Renal cortex interstitium (tissue), 11 donors: ENCODE data around the gene FAF1. TPM values are rescaled to one million over a fixed set of nuclear protein-coding genes. Genes with fewer than 3 reads are reported as not detected.
A peak's percentile ranks its signal among the peaks of the same experiment; 100 is the strongest.

Experiments used
- DNase-seq, 11 donors: peaks; one replicate each; pipeline ENCODE4 v3.0.0-alpha.2; 2013; ENCODE audit warnings: low read depth in 9 of 11, low spot score in 4 of 11; ENCODE audit errors: extremely low read depth in 1 of 11
- polyA plus RNA-seq, 3 donors: library from polyadenylated mRNA; unstranded; fragments of 120-200 nt; gene quantifications; one replicate each; pipeline ENCODE4 v1.2.1, GENCODE V29; 2013; ENCODE audit not compliant: insufficient read length in 3 of 3

The FAF1 gene
- polyA plus RNA-seq, 3 donors: 52.6 to 71.8 (median 65.6) TPM

- DNase-seq: no peak
Measured at GRCh38 chr1:50450861-50451653, 509.0 kb downstream of the FAF1 start.

DNA sequence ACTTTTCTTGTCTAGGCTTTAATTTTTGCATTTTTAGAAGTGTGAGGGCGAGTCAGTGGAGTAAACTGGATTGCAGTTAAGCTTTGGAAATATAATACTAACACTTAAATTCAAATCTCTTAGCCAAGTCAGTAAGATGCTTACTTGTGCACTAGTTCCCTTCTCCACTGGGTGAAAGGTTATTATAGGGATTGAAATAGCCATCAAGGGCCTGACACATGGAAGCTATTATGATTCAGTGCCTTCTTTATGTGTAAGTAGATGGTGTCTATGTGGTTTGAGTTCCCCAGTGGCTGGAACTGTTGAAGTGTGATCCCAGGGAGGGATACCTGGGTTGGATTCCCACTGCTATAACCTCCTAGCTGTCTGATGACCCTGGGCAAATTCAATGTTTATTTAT is 512.1 kb downstream of the FAF1 start:
- no peak for DNase-seq

GRCh38 chr1:50441183-50441582 is 518.9 kb downstream of the FAF1 start:
- DNase-seq: no peak

DNA sequence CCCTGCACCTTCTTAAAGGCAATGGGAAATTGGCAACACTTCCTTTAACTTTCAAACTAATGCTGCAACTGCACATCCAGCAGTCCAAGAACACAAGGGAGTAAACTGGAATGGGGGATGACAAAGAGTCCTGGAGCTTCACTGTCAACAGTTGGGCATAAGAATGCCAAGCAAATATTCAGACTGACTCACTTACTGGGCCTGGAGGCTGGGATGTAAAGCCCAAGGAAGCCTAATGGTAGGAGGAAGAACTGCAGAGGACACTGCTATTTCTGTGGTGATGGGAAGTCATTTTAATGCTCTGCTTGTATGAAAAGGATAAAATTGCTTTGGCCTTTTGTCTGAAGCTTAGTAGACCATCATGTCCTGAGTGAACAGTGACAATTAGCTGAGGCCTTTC is 521.1 kb downstream of the FAF1 start:
- DNase-seq: no peak

DNA sequence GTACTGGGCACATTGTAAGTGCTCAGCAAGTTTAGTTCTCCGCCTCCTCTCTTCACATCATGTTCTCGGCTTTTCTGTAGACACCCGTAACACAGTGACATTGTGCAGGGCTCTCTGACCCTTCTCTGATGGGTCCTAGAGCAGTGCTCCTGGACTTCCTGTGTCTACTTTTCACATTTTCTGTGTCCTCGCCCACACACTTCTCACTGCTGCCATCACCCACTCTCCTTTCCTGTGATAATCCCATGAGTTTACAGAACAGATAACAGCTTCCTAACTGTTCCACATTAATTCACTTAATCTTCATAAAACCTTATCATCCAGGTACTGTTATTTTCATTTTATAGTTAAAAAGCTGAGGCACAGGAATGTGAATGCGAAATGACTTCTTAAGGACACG is 523.6 kb downstream of the FAF1 start:
- DNase-seq: no peak

DNA sequence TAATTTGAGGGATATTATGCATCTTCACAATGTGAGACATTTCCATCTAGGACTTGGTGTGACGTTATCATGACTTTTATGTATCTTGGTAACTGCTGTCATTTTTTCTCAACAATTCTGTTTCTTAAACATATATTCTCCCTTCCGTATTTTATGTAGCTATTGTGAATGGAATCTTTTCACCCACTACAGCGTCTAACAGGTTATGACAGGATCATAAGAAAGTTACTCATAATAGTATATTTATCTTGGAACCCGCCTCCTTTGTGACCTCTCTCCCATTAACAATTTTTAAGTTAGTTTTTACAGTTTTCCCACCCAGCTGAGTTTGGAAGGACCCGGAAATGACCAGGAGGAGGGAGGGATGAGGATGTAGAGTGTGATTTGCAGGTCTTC is 530.1 kb downstream of the FAF1 start:
- DNase-seq: no peak

DNA sequence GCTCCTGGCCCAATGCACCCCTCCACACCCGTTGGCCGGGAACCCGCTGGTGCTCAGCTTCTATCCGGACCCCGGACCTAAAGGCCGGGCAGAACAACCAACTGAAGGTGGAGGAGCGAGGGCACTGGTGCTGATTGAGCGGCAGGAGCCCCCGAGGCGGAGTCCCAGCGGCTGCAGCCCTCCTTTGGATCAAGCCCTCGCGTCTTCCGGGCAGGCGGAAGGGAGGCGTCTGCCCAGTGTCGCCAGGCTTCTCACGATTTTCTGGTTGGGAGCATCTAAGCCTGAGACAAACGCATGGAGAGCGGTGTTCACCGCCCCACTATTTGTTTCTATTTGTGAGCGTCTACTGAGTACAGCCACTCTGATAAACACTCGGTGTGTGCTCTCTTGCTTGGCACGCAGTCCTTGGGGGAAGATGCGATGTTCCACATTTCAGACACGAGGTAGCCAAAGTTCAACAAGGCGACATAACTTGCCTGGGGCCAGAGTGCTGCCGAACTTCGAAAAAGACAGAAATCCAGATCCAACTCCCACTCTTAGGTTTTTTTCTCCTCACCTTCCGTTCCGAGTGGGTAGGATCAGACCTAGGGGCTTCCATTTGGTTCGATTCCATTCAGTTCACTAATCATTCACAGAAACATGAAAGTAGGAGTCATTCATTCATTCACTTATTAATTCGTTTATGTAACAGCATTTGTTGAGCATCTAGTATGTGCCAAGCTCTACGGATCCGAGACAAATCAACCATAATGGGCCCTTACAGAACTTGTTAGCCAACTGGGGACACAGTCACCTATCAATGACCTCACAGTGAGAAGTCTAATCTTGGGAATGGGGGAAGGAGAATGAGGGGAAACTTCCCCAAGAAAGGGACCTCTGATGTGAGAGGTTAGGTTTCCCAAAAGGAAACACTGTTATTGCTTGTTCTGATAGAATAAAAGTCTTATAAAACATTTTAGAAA is 532.0 kb downstream of the FAF1 start:
- DNase-seq: no peak

DNA sequence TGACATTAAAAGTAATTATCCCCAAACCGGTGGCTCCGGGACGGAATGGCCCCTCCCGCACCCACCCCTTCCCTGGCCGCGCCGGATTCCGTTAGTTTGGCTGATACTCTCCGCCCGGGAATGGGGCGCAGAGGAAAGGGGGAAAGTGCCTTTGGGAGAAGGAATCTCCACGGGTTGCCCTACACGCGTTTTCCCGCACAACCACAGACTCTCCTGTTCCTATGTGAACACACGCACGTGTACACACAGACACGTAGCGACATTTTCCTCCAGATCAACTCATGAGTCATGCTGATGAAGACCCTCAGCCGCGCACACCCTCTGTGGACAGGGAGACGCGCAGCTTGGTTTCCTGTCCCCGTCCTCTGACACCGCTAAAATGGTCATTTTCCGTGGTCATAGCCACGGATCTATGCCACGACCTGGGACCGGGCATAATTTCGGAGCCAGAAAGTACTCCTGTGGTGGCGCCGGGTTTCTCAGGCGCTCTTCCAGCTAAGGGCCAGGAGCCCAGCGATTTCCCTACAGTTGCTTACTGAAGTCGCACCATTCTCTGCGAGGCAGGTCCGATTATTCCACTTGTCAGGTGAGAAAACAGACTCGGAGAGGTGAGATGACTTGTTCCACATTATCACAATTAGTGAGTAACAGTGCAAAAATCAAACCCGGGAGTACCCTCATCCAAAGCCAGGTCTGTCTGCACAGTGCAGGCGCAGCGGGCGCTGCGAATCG is 532.8 kb downstream of the FAF1 start:
- DNase-seq: no peak

DNA sequence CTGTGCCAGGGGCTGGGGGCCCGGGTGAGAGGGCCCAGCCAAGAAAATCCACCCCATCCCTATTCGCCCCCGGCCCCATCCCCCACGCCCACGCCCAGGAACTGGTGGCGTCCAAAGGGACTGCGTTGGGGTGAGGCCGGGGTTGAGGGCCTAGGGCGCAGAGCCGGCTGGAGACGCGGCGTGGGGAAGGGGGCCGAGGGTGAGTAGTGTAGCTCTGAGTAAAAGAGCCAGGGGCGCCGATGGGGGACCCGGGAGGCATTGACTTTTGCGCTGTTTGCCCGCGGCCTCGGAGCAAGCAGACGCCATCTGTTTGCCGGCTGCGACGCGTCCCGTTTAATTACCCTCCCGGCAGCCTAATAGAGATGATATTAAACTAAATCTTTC is 533.4 kb downstream of the FAF1 start:
- DNase-seq: no peak

- no peak for DNase-seq
Measured at GRCh38 chr1:50426108-50426700, 533.9 kb downstream of the FAF1 start.

- no peak for DNase-seq
Measured at GRCh38 chr1:50425376-50426107, 534.5 kb downstream of the FAF1 start.

GRCh38 chr1:50424884-50425375 is 535.1 kb downstream of the FAF1 start:
- DNase-seq: no peak

GRCh38 chr1:50424045-50424883 is 535.8 kb downstream of the FAF1 start:
- no peak for DNase-seq

DNA sequence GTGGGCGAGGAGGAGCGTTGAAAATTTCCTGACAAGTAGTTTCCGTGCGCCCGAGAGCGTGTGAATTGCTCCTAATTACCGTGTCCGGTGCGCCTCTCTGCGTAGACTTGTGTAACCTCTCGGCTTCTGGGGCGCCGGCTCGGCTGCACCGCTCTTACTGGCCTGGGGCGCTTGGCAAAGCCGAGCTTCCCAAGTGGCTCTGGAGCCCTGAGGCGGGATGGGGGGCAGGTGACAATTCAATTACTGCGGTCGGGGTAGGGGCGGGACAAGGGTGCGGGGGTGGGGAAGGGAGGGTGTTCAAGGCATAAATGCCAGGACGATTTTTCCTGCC is 536.4 kb downstream of the FAF1 start:
- peak in 1 of 11 donors; percentile 10 for DNase-seq

DNA sequence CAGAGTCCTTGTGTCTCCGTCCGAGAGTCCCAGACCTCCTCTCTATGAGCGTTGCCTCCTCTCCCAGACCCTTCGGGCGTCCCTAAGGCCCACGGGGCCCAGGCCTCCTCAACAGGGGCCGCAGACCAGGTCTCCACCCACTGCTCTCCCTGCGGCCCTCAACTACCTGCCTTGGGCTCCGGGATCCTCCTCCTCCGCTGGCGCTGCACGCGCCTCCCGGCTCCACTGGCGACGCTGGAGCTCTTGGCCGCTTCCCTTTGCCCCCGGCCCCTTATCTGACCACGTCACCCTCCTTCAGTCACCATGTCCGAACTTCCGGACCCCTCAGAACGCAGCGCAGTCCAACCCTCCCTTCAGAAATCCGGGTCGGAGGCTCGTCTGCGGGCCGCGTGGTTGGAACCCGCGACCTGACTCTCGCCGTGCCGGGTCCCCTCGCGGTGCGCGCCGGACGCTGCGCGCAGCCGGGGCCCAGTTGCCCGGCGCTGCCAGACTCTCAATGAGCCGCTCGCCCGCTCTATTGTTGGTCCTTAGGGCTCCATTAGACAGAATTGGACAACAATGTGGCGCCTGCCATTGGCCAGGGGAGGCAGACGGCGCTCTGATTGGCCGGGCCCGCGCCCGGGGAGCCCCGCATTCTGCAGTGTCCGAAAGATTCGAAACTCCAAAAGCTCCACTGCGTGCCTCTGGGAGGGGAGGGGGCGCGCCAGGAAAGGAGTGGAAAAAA is 537.0 kb downstream of the FAF1 start, which contains the start of gene DMRTA2:
DMRTA2 (minus strand) TSS at position 498 of the 724 bp plus-strand sequence. CDS start 1,907 bp downstream, outside the sequence.
- peak in 1 of 11 donors; percentile 10 for DNase-seq

- DNase-seq: no peak
Measured at GRCh38 chr1:50422675-50422945, 537.5 kb downstream of the FAF1 start.
